Measurements from ENCODE around the gene BACE1-AS.

- no peak for TF ChIP-seq CTCF (IDR thresholded peaks at IDR 0.05)
- no peak for TF ChIP-seq EP300 (IDR thresholded peaks at IDR 0.05)
These were observed 23.0 kb downstream of the BACE1-AS start for GRCh38 chr11:117313828-117314768.

All from ovary (tissue), 3 donors.